Posterior vena cava (tissue), 2 donors: Measurements from ENCODE around the gene PRR23E. TPM values are rescaled to one million over a fixed set of nuclear protein-coding genes. Genes with fewer than 3 reads are reported as not detected.

Experiments used
- DNase-seq: peaks from one replicate; pipeline ENCODE4 v3.0.0-alpha.2; 2020; ENCODE audit warnings: low spot score
- intact Hi-C, 2 donors: fragments of 100-400 bp; cut with DNase I; formaldehyde crosslinking; loops; one replicate each; pipeline versions ENCODE4 v1.14.1 to v1.14.2; 2022 to 2023
- total RNA-seq, 2 donors: library from RNA; stranded (reverse); fragmentation: NEBNext Ultra II Directional; extraction: Animal tissue kit (Norgen Biotek cat#: 25700); gene quantifications; one replicate each; pipeline ENCODE4 v1.2.1, GENCODE V29; 2021
- donor health status: DM: yes; HTN: yes; CAD: no.
- donor health status: DM: yes; HTN: yes; CAD: no.

PRR23E gene
- total RNA-seq, 2 donors from 2014 or later = not detected

DNA sequence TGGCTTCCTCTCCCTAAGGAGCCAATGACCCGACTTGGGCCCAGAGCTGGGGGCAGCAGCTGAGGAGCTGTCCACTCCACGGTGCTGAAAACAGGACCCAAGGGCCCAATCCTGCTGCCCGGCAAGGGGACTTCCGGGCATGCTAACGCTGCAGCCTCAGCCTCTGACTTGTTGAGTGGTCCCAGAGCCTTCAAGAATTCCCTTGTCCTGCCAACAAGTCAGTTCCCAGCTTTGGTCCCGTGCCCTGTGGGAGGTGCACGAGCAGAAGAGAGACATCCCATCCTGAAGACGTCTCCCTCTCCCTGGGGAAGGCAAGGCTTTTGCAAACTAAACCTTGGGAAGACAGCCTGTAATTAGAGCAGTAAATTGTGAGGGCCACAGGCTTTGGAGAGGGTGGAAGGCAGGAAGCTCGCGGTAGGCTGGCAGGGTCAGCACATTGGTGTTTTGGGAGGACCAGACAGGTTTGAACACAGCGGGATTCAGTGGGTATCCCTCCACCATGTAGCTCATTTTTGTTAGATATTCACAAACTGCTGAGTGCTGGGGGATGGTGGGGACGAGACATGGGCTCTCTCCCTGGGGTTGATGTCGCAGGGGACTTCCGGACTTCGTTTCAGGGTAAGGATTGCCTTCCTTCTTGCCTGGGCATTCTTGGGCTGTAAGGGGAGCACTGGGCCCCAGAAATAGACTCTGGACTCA, 29.8 kb upstream of the PRR23E start:
- intact Hi-C loops = no loop called here
- DNase-seq = peak; percentile 64

DNA sequence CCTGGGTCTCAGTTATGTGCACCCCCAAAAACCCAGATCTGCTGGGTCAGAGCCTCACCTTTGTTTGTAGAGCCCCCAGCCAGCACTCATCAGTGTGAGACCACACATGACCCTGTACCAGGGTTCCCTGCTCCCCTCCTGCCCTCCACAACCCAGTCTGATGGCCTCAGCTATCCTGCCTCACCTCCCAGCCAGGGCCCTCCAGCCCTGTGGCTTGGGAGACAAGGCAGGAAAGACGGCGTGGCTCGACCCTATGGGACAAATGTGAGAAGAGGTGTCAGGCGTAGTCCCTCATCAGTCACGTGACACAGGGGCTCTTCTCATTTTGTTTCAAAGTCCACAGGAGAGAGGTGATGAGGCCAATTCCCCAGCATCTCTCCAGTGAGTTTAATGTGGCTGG, 28.3 kb upstream of the PRR23E start:
- DNase-seq = no peak
- intact Hi-C loops = no loop called here

DNA sequence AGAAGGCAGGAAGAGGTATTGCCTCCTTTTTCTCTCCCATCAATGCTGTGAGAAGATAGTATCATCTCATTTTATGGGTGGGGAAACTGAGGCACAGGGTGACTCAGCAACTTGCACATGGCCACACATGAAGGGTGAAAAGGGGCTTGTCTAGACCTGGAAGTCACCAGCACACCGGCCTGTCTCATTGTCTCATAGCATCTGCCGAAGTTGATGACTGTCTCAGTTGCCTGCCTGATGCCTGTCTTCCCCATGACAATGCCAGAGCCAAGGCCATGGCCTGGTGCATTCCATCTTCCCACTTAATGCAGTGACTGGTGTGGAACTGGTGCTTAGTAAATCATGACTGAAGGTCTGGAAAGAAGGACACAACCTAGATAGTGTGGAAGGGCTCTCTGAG, 27.9 kb upstream of the PRR23E start:
- intact Hi-C loops = no loop called here
- DNase-seq = peak; percentile 42

DNA sequence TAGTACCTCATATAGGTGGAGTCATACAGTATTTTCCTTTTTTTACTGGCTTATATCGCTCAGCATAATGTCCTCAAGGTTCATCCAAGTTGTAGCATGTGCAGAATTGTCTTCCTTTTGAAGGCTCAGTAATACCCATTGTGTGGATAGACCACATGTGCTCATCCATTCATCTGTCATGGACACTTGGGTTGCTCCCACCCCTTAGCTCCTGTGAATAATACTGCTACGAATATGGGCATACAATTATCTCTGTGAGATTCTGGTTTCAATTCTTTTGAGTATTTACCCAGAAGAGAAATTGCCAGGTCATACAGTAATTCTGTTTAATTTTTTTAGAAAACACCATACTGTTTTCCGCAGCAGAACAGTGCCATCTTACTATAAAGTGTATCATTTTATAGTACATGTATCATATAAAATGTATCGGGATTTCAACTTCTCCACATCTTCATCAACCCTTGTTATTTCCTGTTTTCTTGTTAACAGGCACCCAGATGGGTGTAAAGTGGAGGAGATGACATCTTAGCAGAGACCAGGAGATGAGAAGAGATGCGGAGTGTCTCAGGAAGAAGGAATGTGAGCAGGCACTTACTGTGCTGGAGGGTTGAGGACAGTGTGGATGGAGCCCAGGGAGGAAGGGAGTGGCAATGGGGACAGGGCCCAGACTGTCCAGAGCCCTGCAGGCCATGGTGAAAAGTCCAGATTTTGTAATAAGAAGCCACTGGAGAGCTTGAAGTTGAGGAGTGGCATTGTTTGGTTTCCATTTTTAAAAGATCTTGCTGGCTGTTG, 27.0 kb upstream of the PRR23E start:
- no peak for DNase-seq
- intact Hi-C loops = no loop called here

DNA sequence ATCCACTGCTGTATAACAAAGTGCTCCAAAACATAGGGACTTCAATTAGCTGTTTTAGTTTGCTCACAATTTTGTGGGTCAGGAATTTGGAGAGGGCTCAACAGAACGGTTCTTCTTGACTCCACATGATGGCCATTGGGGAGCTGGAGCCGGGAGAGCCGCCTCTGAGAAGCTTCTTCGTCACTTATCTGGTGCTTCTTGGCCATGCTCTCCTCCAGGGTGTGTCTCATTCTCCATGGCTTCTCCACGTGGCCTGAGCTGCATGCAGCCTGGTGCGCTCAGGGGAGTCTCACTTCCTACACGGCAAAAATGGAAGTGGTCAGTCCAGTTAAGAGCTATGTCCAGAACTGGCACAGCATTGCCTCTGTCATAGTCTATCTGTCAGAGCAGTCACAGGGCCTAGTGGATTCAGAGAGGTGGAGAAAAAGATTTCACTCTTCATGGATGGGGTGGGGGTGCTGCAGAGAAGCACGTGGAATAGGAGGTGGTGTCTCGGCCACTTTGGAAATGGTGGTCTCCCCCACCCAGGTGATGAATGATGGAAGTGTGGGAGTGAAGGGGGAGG, 26.3 kb upstream of the PRR23E start:
- DNase-seq = no peak
- intact Hi-C loops = no loop called here

DNA sequence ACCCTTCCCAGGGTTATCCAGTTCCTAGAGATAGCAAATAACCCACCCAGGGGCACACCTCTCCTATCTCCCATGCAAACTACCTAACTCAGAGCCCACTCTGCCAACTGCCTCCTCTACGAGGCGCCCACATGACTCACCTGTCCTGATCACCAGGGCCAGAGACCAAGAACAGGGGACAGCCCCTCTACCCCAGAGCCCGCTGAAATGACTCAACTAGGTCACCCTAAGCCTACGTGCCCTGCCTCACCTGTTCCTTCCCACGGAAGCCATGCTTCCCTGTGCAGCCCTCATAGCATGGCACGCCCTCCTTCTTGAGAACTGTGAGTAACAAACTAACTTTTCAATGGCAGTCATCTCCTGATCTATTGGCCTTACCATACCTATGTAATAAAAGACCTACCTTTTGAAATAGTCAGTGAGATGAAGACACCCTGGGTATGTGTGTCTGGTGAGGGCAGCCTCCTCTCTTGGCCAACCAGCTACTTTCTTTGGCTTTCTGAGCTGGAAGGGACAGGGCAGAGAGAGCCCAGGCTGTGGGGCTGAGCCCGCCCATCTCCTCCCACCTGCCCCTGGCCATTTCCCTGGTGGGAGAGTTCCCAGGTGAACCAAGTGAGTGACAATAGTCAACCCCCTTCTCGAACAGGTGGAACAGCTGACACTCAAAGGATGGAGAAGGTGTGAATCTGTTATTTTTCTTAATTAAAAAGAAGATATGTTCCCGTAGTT, 25.5 kb upstream of the PRR23E start:
- intact Hi-C loops = no loop called here
- DNase-seq = no peak

DNA sequence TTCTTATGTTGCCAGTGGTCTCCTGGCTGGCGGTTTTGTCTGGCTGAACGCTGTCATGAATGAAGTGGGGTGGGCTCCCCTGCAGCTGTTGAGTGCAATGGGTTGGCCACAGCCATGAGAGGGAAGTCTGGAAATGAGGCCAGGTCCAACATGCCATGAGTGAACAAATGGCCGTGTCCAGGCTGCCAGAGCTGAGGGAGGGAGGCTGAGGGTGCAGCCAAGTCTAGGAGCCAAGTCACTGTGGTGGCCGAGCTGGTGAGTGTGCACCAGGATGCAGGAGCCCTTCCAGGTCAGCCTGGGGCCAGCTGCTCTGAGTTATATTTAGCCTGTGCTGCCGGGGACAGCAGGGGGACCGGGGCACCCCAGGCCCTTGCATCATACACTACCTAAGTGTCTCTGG, 24.7 kb upstream of the PRR23E start:
- intact Hi-C loops = no loop called here
- DNase-seq = no peak

DNA sequence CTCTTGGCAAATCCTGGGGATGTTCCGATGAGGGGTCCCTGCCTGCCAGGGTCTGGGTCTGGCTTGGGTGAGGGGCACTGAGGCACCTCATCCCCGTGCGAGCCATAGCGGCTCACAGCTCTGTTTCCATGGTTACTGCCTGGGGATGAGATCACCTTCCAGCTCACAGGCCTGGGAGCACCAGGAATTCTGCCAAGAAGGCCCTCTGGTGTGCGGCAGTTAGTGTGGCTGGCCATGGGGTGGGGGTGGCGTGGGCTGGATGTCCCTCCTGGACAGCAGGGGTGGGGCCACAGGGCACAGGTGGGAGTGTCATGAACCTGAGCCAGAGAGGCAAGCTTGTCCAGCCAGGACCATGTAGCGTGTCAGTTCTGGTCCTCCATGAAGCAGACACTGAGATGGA, 22.1 kb upstream of the PRR23E start:
- intact Hi-C loops = no loop called here
- DNase-seq = no peak

DNA sequence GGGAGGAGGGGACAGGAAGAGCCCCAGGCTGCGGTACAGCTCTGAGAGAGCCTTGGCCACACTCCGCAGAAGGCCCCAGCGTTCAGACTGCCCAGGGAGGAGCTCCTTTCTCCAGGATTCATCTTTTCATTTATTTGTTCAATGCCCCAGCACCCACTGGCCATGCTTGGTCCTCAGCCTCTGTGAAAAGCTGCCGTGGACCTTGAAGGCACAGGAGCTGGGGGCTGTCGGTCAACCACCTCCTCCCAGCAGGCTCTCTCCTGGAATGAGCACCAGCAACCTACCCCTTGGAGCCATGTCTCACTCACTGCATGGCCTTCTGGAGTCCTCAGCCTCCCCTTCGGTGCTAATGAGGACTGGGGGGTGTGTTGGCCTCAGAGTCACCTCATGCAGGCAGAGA, 21.6 kb upstream of the PRR23E start:
- no peak for DNase-seq
- intact Hi-C loops = no loop called here

DNA sequence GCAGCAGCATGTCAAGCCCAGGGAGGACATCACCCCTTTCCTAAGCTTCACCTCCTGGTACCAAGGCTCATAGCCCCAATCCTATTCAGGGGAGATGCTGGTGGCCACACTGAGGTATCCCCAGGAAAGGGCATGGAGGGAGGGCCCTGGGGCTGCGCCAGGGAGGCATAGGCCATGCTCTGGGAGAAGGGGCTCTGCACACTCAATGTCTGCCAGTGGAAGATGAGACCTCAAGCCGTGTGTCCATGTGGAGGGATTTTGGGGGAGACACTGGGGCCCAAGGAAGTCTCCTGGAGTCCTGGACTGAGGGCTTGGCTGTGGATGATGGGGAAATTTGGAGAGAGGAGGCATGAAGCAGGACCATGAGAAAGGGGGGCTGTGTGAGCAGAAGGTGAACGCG, 21.2 kb upstream of the PRR23E start:
- DNase-seq = no peak
- intact Hi-C loops = no loop called here

DNA sequence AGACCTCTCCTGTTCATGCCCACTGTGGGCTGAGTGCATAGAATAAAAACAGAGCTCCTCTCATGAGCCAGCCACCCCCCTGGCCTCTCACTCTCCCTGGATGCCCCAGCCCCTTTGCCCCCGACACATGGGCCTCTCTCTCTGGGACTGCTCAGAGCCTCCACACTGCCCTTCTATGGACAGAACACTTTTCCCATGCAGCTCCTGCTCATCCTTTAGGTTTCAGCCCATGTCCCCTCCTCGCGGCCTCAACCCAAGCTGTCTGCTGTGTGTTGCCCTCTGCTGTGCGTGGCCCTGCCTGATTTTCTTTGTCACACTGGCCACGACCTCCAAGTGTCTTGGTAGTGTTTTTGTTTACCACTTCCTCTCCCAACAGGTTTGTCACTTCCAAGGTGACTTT, 20.7 kb upstream of the PRR23E start:
- intact Hi-C loops = no loop called here
- DNase-seq = no peak

DNA sequence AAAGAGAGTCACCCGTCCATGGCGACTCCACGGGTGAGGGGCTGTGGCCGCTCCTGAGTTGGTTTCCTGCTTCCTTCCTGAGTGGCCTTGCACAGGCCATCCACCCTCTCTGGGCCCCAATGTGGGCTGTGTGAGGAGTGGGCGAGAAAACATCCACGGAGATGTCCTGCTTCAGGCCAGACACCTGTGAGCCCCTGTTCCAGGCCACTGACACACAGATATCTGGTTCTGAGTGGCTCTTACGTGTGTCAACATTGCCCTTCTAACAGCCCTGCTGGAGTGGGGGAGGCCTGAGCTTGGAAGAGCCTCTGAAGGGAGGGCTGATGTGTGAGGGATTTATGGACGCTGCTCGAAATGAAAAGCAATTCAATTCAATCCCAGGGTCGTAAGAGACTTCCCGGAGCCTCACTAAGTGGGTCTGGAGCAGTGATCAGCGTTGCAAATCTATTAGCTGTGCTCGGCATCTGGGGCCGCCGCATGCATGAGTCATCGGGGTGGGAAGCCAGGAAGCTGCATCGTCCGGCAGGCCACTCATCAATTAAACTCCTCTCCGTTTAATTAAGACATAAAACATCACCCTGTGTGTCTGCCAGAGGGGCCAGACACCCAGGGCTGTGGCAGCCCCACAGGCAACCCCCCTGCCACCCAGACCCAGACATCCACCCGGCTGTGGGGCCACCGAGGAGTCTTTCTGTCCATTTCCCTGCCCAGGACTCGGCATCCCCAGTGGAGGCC, 20.0 kb upstream of the PRR23E start:
- intact Hi-C loops = loop anchor here in 1 of 2 donors (1.0 kb wide), 1 partner anchor 63 kb away; no protein-coding TSS in a partner anchor
- DNase-seq = no peak

DNA sequence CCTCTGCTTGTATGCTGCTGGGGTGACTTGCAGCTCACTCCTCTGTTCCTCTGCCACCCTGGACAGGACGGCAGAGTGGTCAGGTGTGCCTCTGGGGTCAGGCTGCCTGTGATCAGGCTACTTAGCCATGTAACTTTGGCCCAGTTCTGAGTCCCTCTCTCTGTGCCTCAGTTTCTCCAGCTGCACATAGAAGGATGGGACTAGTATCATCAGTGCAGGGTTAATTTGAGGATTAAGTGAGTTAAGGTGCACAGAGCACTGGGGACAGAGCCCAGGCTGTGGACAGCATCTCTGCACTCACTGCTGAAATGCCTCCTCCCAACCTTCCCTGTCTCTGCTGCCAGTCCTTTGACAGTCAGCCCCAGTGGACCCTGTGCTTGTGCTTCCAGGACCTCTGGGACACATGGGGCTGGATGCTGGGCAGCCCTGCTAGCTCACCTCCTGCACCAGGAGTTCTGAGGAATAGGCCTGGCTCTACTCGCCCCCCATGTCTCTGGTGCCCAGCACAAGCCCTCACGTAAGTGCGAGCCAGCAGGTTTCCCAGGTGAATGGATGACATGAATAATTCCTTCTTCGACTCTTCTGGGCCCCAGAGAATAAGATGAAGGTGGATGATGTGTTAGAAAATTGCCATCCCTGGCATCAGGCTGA, 19.3 kb upstream of the PRR23E start:
- no peak for DNase-seq
- intact Hi-C loops = loop anchor here in 1 of 2 donors (1.0 kb wide), 1 partner anchor 63 kb away; no protein-coding TSS in a partner anchor

DNA sequence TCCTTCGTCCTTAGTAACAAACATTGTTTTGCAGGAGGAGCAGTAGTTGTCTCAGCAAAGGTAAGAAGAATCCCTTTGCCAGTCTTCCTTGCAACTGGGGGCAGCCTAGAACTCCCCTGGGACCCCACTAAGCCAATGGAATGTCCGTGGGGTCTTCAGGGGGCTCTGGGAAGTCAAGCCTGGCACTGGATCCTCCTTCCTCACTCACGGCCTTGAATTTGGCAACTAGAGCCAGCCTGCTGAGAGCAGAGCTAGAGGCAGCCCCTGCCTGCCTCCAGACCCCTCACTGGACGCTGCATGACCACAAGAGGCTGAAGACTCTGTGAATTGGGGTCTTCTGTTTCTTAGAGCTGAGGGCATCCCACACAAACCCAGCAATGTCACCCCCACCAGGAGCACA, 18.6 kb upstream of the PRR23E start:
- no peak for DNase-seq
- intact Hi-C loops = no loop called here

DNA sequence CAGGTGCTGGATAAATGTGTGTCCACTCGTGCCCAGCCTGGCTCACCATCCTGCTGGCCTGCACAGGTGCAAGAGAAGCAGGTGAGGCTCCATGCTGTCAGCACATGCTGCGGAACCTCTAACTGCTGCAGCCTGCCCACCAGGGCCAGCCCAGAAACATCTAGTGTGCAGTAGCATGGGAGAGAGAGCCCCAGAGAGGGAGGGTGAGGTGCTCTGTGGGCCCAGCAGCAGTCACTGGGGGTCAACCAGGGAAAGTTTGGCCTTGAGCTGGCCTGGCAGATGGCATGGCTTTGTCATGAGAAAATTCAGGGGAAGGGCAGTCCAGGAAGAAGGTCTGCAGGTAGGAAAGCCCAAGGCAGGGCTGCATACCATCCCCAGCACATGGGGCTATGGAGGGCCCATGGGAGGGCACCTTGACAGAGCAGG, 18.2 kb upstream of the PRR23E start:
- intact Hi-C loops = no loop called here
- no peak for DNase-seq

DNA sequence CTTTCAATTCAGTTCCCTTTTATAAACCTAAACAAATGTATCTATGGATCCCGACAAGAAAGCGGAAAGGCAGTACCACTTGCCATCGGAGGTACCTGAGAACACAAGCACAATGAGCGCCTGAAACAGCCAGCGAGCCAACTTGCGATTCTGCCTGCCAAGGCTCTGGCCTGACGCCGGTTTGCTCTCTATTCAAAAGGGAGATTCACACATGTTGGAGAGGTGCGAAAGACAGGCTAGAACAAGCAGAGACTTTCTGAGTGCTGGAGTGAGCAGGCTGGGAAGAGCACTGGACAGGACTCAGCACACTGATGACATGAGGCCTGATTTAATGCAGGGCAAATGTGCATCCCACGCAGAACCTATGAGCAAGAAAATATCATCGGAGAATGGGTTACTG, 17.7 kb upstream of the PRR23E start:
- intact Hi-C loops = no loop called here
- DNase-seq = no peak

DNA sequence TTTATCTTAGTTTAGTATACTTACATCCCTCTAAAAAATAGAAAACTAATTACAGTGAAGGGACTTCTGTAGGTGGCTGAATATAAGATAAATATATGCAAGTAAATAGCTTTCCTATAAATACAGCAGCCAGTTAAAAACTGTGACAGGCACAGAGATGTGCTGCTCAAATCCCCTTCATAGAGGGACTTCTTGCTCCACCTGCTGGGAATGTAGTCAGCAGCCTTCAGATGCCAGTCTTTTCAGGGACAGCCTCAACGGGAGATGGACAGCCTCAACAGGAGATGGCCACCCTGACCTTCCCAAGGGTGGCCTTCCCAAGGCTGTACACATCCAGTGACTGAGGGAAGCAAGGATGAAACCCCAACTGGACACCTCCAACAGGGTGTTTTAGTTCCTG, 15.7 kb upstream of the PRR23E start:
- intact Hi-C loops = no loop called here
- no peak for DNase-seq

DNA sequence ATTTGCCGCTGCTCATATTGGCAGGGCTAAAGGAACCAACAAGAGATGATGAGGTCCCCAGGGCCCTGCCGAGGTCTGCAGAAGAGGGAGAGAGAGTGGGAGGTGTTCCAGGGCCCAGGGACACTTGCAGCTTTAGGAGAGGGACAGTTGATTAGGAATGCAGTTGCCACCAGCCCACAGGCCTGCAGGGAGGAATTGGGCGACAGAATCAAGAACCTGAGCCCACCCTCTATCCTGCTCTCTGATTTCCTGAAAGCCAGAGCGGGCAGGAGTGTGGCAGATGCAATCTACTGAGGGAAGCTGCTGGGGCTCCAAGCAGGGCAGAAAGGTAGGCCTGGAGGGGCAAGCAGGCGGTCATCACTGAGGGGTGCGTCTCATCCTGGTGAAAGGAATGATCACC, 12.1 kb upstream of the PRR23E start:
- no peak for DNase-seq
- intact Hi-C loops = no loop called here

DNA sequence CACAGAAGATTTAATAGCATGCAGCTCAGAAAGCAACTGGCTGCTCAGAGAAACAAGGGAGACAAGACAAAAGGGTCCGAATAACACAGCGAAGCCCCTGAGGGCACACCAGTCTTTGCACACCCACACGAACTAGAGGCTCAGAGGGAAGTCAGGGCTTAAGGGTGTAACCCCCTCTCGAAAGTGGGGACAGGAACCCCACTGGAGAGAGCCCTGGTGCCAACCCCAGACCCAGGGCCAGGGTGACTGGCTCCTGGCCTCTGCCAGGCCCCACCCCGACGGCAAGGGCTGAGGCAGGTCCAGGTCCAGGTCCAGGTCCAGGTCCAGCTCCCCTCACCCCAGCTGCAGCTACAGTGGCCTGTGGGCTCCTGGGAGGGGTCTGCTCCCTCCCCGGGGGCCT, 10.5 kb upstream of the PRR23E start:
- intact Hi-C loops = no loop called here
- no peak for DNase-seq
